DND-41 (cell line): ENCODE results near the gene STK4.

Experiments
- ATAC-seq: fragments of 200-7000 bp; cut with Tn5 transposase; 3 replicates; pipeline ENCODE4 v1.9.1; 2021; ENCODE audit warnings: low read depth; ENCODE audit not compliant: insufficient read depth
- DNase-seq: peaks from one replicate; pipeline ENCODE4 v3.0.0-alpha.2; 2020
- H2AFZ ChIP-seq: 2 replicates; pipeline ENCODE4 v1.6.0; 2012; ENCODE audit warnings: low read depth, low read length
- H3K27ac ChIP-seq: 2 replicates; pipeline ENCODE4 v1.5.1; 2012; ENCODE audit warnings: low read length, inconsistent platforms
- H3K27me3 ChIP-seq: fragments of 200-600 bp; sonication (generic); 2 replicates; pipeline ENCODE4 v1.6.0; 2012; ENCODE audit warnings: low read length, mild to moderate bottlenecking, inconsistent platforms; ENCODE audit not compliant: insufficient read depth, poor library complexity
- H3K36me3 ChIP-seq: 2 replicates; pipeline ENCODE4 v1.5.1; 2012; ENCODE audit warnings: low read length, inconsistent platforms; ENCODE audit not compliant: insufficient read depth
- H3K4me1 ChIP-seq: 2 replicates; pipeline ENCODE4 v1.5.1; 2012; ENCODE audit warnings: mild to moderate bottlenecking, low read length; ENCODE audit not compliant: insufficient read depth
- H3K4me2 ChIP-seq: 2 replicates; pipeline ENCODE4 v1.6.0; 2012; ENCODE audit warnings: mild to moderate bottlenecking, moderate library complexity, low read length, inconsistent platforms; ENCODE audit not compliant: insufficient read depth
- H3K4me3 ChIP-seq, 2 experiments: fragments of 200-600 bp in 1 of 2; shearing (Covaris generic) in 1 of 2; 2 replicates each; pipeline ENCODE4 v1.5.1; 2012 to 2016; ENCODE audit warnings: inconsistent platforms in 2 of 2, low read length in 2 of 2, mild to moderate bottlenecking in 2 of 2, low read depth in 1 of 2, moderate library complexity in 1 of 2
- H3K79me2 ChIP-seq: 2 replicates; pipeline ENCODE4 v1.6.0; 2012; ENCODE audit warnings: low read length, inconsistent platforms; ENCODE audit not compliant: insufficient read depth
- H3K9ac ChIP-seq: 2 replicates; pipeline ENCODE4 v1.6.0; 2012; ENCODE audit warnings: low read depth, mild to moderate bottlenecking, inconsistent platforms, low read length, moderate library complexity
- H3K9me3 ChIP-seq: 2 replicates; pipeline ENCODE4 v1.5.1; 2012; ENCODE audit warnings: low read length, moderate library complexity, mild to moderate bottlenecking, inconsistent platforms; ENCODE audit not compliant: insufficient read depth, severe bottlenecking
- H4K20me1 ChIP-seq: 2 replicates; pipeline ENCODE4 v1.6.0; 2012; ENCODE audit warnings: low read length; ENCODE audit not compliant: insufficient read depth
- EZH2 ChIP-seq: IDR thresholded peaks from 3 replicates; pipeline ENCODE4 v1.6.1; 2012; ENCODE audit warnings: borderline replicate concordance, low read depth, mild to moderate bottlenecking, moderate library complexity, low read length, inconsistent platforms; ENCODE audit not compliant: severe bottlenecking
- TF ChIP-seq, protein P1 (sequence below): IDR thresholded peaks from 2 replicates; pipeline ENCODE4 v1.5.1; 2012; ENCODE audit warnings: borderline replicate concordance, low read length, moderate library complexity, mild to moderate bottlenecking; ENCODE audit not compliant: poor library complexity, severe bottlenecking; ENCODE audit errors: extremely low read depth

Gene STK4

DNA sequence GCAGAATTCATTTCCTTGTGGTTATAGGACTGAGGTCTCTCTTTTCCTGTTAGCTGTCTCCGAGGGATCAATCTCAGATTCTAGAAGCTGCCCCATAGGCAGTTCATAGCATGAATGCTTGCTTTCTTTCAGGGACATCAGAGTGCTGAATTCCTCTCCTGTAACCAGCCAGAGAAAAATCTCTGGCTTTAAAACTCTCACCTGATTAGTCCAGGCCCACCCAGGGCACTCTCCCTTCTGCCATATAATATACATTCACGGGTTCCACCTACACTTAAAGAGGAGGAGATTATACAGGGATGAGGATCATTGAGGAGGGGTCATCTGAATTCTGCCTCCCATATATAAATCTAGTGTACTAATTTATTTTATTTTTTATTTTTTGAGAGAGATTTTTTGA, 136.8 kb downstream of the STK4 start:
- H3K9ac ChIP-seq = no peak overlapping the region
- no peak overlapping the region for H3K4me3 ChIP-seq
- DNase-seq (no peak), ATAC-seq (no peak)
- peaks cover 3% of the 10 kb centered on the region for H3K27me3 ChIP-seq
- no peaks in the 10 kb centered on the region for H3K36me3 ChIP-seq
- H3K4me2 ChIP-seq = no peak overlapping the region
- H3K79me2 ChIP-seq = no peaks in the 10 kb centered on the region
- H3K27ac ChIP-seq = no peak overlapping the region
- H3K9me3 ChIP-seq = no peaks in the 10 kb centered on the region
- TF ChIP-seq, protein P1, sequence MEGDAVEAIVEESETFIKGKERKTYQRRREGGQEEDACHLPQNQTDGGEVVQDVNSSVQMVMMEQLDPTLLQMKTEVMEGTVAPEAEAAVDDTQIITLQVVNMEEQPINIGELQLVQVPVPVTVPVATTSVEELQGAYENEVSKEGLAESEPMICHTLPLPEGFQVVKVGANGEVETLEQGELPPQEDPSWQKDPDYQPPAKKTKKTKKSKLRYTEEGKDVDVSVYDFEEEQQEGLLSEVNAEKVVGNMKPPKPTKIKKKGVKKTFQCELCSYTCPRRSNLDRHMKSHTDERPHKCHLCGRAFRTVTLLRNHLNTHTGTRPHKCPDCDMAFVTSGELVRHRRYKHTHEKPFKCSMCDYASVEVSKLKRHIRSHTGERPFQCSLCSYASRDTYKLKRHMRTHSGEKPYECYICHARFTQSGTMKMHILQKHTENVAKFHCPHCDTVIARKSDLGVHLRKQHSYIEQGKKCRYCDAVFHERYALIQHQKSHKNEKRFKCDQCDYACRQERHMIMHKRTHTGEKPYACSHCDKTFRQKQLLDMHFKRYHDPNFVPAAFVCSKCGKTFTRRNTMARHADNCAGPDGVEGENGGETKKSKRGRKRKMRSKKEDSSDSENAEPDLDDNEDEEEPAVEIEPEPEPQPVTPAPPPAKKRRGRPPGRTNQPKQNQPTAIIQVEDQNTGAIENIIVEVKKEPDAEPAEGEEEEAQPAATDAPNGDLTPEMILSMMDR = no peak
- no peak for TF ChIP-seq EZH2
- no peaks in the 10 kb centered on the region for H4K20me1 ChIP-seq
- no peak overlapping the region for H2AFZ ChIP-seq
- no peaks in the 10 kb centered on the region for H3K4me1 ChIP-seq

DNA sequence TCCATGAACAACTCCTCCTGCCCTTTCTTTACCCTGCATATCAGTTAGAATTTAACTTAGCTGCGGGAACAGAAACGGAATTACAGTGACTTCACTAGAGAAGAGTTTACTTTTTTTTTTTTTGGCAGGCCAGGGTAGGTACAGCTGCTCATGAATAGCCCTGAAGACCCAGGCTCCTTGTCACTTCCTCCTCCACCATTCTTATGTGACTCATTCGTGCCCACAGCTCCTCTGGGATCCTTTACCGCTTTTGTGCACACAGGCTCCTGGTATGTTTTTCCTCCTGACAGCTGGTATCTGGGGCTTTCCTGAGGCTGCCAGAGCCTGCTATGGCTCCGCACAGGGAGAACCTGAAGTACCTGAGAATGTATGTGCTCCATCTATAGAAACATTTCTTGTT, 138.5 kb downstream of the STK4 start:
- Histone ChIP-seq H3K27ac (no peak overlapping the region), H3K9me3 (no peaks in the 10 kb centered on the region), H3K4me2 (no peak overlapping the region), H4K20me1 (no peaks in the 10 kb centered on the region), H3K27me3 (peaks cover 3% of the 10 kb centered on the region), H3K36me3 (no peaks in the 10 kb centered on the region), H3K4me3 (no peak overlapping the region), H3K9ac (no peak overlapping the region), H2AFZ (no peak overlapping the region), H3K79me2 (no peaks in the 10 kb centered on the region), H3K4me1 (no peaks in the 10 kb centered on the region)
- no peak for TF ChIP-seq EZH2
- TF ChIP-seq, protein P1 = no peak
- ATAC-seq (no peak), DNase-seq (no peak)

DNA sequence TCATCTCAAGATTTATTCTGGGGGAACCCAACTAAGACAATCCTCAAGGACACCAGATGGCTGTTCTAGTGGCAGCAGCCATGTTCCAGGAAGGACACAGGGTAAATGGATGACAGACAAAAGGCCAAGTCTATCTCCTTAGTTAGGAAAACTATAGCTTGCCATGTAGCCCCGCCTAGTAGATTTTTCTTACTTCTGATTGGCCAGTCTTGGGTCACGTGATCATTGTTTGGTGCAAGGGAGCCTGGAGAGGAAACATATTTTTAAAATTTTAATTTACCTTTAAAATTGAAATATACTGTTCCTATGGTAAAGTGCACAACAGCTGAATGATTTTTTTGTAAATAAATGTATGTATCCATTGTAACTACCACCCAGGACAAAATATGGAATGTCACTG, 139.0 kb downstream of the STK4 start:
- DNase-seq (no peak), ATAC-seq (no peak)
- no peaks in the 10 kb centered on the region for H3K4me1 ChIP-seq
- no peak overlapping the region for H3K4me3 ChIP-seq
- no peak overlapping the region for H2AFZ ChIP-seq
- H3K36me3 ChIP-seq = no peaks in the 10 kb centered on the region
- TF ChIP-seq, protein P1 = no peak
- no peak for TF ChIP-seq EZH2
- H3K4me2 ChIP-seq = no peak overlapping the region
- no peaks in the 10 kb centered on the region for H3K9me3 ChIP-seq
- no peaks in the 10 kb centered on the region for H4K20me1 ChIP-seq
- H3K9ac ChIP-seq = no peak overlapping the region
- peaks cover 7% of the 10 kb centered on the region for H3K27me3 ChIP-seq
- H3K79me2 ChIP-seq = no peaks in the 10 kb centered on the region
- H3K27ac ChIP-seq = no peak overlapping the region

DNA sequence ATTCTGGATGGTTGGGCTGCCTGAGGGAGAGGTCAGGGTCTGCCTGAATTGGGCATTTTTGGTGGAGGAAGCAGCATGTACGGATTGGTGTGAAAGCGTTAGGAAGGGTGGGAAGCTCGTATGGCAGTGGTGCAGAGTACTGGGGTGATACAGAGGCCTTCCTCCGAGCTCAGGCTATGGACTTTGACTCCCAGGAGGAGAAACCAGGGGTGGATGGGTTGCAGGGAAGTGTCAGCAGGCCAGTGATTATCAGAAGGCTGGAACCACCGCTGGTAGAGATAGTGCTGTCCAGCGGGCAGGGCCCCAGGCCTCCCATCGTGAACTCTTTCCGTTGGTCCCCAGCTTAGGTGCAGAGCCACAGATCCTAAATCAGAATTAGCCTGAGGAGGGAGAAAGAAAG, 143.3 kb downstream of the STK4 start:
- no peaks in the 10 kb centered on the region for H3K4me1 ChIP-seq
- H3K9me3 ChIP-seq = no peaks in the 10 kb centered on the region
- H2AFZ ChIP-seq = no peak overlapping the region
- no peak for ATAC-seq
- no peak overlapping the region for H3K4me3 ChIP-seq
- no peaks in the 10 kb centered on the region for H3K36me3 ChIP-seq
- TF ChIP-seq, protein P1 = no peak
- TF ChIP-seq EZH2 = no peak
- no peak overlapping the region for H3K4me2 ChIP-seq
- no peak overlapping the region for H3K9ac ChIP-seq
- H4K20me1 ChIP-seq = no peaks in the 10 kb centered on the region
- H3K27me3 ChIP-seq = peaks cover 7% of the 10 kb centered on the region
- H3K79me2 ChIP-seq = no peaks in the 10 kb centered on the region
- no peak overlapping the region for H3K27ac ChIP-seq
- no peak for DNase-seq
